NCI-H146 treated with DMSO at 0.1 percent for 48 hours (cell line): ENCODE data around the gene NDEL1.

Experiments used
- DNase-seq: peaks from one replicate; lab custom pipeline; 2025; ENCODE audit not compliant: unreplicated experiment; lab: John Stamatoyannopoulos, UW

NDEL1 gene

DNA sequence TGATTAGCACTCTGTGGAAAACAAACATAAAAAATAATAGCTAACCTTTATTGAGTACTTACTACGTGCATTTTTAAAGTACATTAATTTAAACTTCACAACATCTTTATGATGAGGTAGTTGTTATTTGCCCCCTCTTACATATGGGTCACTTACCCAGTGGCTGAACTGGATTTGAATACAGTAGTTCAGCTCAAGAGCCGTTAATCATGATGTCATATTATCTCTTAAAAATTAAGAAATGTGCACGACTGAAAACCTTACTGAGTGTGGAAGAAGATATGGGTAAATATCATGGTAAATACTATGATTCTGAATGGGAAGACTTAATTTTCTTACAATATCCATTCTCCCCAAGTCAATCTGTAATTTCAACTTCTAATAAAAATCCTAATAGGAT, 17.6 kb downstream of the NDEL1 start:
- DNase-seq = no peak

DNA sequence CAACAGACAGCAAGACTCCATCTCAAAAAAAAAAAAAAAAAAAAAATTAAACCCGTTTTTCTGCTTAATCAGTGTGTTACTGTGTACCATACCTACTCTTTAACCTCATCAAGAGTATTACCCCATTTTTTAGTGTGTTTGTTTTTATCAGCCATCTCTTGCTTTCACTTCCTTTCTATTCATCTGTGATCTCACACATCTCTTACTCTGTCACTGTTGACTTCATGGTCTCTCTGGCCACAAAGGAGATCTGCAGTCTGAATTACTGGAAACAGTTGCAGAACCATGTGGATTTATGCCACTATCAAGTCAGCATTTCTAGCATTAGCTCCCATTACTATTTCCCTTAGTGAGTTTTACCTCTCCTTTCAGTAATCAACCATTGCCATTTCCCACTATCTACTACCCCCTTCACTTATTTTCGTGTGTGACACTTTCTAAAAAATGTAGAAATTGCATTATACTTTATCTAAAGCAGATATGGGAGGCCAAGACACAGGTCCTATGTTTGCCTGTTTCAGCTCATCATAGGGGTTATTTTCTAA, 20.1 kb downstream of the NDEL1 start:
- DNase-seq = no peak

DNA sequence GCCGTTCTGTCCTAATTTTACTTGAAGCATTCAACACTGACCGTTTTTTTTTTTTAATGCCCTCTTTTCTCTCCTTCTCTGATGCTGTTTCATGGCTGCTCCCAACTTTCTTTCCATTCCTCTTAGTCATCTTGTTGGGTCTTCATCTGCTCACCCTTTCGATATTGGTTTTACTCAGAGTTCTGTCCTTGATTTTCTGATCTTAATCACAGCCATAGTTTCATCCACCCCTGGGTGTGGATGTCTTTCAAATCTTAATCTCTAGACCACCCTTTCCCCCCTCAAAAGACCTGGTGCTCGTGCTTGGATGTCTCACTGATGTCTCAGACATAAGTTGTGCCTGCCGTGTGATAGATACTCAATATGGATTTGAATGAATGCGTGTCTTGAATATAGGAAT, 22.4 kb downstream of the NDEL1 start:
- no peak for DNase-seq

DNA sequence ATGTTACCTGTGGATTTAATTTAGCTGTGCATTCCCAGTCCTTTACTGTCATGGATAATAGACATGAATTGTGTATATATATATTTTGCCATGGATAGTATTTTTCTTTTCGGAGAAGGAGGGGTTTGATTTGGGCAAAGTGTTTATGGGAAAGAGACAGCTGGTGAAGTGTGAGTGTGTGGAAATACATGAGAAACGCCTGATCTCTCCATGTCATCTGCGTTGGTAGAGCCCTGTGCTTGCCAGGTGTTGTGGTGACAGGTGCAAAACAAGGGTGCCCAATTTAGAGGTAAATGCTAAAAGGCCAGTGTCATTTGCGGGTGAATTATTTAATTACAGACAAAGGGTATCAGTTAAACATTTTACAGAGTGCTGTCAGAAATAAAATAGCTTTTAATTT, 23.4 kb downstream of the NDEL1 start:
- peak; percentile 39 for DNase-seq

DNA sequence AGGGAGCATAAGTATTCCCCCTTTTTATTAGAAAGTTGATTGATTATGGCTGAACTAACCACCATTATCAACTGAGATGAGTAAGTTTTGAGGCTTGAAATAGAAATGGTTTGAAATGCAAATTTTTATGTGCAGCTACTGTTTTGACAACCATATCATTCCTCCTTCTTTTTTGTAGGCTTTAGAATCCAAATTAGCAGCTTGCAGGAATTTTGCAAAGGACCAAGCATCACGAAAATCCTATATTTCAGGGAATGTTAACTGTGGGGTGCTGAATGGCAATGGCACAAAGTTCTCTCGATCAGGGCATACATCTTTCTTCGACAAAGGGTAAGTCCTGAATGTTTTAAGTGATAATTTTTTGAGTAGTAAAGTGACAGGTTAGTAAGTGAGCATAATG, 24.1 kb downstream of the NDEL1 start:
- DNase-seq = no peak

DNA sequence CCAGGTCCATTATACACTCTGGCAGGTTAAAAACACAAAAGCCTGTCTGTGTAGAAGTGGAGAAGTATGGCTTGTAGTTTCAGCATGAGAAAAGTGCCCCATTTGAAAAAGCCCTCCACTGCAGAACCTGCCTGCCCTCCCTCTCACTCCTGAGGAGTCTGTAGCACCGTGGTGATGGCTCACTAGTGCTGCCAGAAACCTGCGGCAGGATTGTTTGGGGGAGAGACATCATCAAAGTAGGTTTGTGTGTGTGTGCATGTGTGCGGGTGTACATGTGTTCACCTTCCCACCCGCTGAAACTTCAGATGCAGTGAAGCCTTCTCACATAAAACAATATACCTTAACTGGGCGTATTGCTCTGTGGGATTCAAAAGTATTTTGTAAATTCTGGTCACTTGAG, 26.9 kb downstream of the NDEL1 start:
- DNase-seq = no peak

DNA sequence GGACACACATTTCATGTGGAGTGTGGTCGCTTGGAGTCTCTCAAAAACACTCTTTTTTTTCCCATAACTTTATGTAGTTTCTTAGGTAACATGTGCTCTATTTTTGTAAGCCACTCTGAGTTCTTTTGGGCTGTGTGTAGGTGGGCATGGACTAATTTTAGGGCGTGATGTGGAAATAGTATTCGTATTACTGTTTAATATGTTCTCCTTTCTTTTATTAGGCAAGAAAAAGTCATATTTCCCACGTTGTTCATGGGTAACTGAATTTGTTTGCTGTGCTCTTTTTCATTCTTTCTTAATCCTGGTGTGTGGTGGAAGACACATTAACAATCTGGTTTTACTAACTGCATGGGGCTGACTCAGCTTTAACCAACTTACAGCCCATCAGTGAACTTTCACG, 27.4 kb downstream of the NDEL1 start:
- DNase-seq = no peak

DNA sequence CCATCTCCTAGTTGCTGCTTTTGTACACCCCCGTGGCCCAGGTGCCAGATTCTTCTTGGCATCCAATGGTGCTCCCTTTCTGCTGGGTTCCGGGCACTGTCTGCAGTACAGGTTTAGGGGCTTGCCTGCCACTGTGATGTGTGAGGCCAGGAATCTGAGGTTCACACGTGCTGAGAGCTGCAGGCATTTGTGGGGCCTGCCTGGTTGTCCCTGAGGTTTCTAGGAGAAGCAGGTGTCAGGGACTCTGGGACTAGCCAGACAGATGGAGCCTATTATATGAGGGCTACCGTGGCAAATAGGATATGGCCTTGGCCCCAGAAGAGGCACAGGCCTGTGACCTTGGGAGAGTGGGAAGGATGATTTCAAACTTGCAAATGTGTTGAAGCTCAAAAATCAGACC, 29.3 kb downstream of the NDEL1 start:
- DNase-seq = no peak

DNA sequence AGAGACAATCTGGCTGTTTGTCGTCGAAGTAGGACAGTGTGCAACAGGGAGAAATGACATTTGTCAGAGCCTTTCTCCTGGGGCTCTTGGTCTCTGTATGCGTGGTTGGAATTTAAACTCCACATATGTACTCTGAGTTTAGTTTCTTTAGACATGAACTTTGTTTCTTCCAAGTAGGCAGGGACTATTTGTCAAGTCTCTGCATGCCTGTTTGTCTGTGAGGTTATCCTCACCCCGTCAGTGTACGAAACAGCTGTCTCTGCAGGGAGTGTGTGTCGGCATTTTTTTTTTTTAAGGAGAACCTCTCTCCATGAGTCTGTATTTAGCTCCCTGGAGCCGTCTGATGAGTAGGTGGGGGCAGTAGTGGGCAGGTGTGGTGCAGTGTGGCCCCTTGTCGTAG, 29.7 kb downstream of the NDEL1 start:
- no peak for DNase-seq

DNA sequence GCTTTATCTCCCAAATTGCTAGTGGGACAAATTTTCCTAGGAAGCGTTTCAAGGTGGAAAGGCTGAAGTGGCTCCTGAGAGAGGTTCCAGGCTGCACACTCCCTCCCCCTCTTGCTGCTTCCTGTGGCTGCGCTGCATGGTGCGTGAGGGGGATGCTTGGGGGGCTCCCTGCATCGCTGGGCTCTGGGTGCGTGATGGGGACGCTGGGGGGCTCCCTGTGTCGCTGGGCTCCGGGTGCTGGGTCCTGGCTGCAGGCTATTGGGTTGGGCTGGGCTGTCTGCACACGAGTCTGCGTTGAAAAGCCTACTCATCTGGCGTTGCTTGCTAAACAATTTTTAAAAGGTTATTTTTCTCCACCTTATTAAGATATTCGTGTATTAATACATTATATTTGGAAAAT, 30.1 kb downstream of the NDEL1 start:
- no peak for DNase-seq

DNA sequence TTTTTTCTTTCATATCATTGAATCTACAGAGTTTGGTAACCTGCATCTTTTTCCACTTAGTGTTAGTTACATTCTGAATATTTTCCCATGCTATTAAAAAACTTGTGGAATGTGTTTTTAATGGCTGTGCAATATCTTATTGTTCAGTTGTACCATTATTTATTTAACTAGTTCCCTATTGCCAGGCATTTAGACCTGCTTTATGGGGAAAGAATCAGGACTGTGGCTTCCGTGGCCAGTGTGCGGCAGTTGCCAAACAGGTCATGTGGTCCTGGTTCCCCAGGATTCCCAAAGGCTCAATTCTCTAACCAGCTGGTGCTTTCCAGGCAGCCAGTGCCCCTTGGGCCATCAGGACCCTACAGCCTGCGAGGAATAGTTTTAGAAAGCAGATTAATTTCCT, 30.8 kb downstream of the NDEL1 start:
- no peak for DNase-seq

DNA sequence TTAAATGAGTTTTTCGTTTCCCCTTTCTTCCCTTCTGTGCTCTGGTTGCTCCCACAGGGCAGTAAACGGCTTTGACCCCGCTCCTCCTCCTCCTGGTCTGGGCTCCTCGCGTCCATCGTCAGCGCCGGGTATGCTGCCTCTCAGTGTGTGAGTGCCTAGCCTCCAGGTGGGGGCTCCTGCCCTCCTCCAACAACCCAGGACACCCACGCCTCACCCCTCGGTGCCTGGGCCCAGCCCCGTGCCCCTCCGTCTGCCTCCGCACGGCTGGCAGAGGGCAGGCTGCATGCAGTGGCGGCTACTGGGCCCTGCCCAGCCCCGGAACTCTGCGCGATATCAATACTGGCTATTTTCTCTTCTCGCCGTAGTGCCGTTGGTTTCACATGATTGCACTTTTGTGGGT, 31.2 kb downstream of the NDEL1 start:
- DNase-seq = no peak

DNA sequence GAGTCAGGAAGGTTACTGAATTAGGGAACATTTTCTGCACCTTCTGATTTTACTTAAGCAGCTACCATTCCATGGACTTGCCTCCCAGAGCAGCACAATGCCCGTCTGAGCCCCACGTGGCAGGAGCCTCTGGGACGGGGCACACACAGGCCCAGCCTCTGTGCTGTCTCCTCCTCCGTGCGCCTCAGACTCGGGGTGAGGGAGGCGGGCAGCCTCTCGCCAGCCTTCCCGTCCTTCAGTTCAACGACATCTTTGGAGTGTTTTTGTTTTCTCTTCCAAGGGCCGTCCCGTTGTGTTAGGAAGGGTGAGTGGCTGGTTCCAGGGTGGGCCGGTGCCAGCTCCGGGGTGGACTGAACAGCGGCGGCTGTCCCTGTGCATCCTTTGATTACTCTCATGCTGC, 31.8 kb downstream of the NDEL1 start:
- DNase-seq = no peak

DNA sequence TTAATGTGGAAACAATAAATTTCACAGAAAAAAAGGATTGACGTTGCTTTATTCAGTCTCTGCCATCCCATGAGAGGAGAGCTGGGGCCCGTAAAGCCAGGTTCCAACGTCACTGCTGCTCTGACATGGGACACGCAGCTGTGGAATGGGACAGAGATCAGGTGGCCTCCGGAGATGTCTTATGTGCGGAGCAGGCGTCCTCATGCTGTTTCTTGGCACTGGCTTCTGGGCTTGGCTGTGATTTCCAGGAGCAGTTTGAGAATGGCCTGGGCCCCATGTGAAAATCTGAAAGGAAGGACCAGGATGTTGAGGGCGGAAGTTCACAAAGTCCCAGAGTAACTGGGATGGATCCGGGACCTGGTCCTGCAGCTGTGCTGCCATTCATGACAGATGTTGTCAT, 32.4 kb downstream of the NDEL1 start:
- DNase-seq = no peak

DNA sequence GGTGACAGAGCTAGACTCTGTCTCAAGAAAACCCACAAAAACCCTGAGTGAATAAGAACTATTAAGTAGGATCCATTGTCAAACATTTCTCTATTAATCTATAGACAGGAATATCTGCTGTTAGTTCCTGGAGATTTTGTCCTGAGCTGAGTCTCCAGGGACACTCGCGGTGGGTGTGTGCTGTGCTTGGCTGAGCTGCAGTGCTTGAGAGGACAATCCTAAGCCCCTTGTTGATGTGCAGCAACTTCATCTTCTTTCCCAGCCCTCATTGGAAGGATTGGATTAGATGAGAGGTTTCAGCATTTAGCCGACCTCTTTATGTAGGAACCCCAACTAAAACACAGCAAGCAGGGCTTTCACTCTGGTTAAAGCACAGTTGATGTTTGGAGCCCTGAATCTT, 33.3 kb downstream of the NDEL1 start:
- DNase-seq = no peak

DNA sequence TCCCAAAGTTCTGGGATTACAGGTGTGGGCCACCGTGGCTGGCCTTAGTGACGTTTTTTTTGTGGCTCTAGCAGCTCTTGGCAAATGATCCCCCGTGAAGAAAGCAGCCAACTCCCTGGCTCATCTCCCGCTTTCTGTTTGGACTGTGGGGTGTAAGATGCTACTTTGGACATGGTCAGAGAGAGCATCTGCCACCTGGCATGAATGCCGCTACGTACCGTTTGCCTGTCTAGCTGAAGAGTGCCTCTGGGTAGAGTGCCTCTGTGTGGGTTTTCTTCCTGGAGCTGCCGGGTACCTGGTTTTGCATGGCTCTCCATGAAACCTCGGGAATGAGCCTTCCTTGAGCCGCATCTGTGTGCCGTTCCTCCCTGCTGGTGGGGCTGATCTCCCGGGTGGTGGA, 34.3 kb downstream of the NDEL1 start:
- no peak for DNase-seq

DNA sequence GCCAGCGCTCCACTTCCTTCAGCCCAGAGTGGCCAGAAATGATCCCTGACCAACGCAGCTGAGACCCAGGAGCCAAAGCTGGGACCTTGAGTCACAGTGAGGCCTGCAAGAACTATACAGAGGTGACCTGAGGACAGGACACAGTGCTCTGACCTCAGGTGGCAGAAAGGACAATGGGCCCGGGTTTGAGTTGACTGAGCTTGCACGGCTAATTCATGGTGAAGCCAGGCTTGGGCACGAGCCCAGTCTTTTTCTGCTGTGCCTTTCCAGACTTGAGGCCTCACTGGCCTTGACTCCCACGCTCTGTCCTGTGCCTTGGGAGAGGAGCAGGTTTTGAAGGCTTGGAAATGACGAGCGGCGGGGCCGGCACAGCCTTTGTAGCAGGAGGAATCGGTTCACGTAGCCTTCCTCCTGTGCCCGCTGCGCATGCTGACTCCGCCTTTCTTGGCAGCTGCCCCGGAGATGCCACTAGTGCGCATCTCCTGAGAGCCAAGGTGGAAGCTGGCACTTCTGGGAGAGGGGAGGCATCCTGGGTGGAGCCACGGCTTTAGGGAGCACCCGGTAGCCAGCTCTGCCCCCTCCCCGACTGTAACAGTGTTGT, 34.9 kb downstream of the NDEL1 start:
- no peak for DNase-seq

DNA sequence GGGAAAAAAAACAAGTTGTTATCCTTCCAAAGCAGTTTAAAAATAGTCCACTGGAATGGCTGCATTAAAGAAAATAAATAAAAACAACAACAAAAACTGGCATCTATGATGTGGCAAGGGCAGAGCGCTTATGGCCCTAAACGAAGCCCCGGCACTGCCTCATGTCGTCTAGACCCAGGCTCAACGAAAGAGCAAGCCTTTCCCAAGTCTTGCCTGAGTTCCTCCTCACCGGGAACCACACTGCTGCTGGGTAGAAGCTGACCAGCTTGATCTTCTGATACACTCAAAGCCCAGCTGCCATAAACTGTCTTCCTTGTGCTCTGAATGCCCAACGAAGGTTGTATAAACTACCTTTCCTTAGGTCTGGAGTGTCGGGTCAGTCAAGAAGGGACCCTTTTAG, 37.0 kb downstream of the NDEL1 start:
- no peak for DNase-seq

DNA sequence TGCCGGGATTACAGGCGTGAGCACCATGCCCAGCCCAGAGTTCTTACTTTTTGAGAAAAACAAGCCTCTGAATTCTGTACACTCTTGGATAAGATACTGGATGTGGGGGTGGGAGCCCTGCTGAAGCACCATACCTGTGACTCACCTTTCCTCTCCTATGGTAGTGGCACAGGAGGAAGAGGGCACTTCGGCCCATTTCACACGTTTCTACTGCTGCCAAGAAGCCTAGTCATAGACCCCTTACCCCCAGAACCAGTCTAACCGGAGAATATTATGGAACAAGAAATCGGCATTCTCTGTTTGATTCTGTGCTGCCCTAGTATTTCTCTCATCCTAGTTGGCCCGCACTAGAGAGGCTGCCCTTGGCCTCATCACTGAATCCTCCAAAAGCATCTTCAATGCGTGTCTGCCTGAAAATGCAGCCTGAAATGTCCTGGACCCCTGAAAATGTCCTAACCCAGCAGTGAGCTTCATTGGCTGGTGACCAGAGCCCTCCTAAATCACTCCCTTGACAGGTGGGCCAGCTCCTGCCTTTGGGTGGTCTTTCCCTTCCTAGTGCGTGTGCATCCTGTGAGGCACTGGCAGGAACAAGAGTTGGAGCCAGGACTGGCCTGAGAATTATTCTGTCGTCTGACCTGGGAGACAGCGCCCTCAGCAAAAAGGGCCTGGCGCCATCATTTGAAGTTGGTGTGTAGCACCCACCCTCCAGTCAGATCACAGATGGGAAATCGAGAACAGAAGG, 37.9 kb downstream of the NDEL1 start:
- no peak for DNase-seq

DNA sequence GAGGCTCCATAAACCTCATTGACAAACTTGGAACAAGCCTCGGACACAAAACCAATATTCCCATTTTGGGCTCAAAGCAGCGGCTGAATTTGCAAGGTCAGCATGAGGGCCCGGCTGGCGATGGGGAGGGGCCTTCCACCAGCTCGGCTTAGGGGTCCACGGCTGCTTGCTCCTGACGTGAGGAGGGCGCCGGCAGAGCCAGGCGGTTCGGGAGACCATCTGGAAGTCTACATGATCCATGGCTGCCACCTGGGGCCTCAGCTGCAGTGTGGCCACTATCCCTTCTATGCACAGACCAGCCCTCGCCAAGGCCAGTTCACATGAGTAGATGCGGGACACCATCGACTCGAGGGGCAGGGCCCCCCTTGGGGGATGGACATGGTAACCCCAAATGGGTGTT, 39.1 kb downstream of the NDEL1 start:
- no peak for DNase-seq

DNA sequence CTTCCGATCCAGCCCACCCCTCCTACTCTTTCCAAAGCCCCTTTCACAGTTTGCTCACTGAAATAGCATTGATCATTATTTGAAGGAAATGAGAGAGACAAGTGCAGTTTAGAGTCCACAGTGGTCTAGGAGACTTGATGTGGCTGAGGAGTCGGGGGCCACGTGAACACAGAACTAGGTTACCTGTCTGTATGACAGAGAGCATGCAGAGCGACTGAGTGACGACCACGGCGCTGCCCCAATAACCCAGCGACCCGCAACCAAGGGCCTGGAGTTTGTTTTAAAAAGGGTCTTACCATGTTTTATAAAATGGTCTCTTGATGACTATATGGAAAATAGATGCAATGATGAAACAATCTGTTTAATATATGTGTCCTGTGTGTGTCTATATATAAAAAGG, 39.5 kb downstream of the NDEL1 start:
- DNase-seq = no peak

DNA sequence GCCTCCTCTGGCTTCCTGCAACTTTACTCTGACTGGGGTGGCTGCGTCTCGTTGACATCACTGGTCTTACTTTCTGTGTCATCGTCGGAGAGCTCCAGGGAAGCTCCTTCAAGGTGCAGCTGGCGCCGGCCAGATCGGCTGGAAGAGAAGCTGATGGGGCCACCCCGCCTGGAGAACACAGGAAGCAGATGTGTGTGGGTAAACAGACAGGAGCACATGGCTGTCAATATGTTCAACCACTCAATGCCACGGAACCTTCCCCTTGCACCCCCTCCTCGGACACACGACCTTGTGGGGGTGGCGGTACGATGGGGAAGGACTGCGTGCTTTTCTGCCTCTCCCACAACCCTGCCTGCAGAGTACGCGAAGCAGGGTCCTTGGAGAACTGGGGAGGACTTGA, 40.1 kb downstream of the NDEL1 start:
- DNase-seq = no peak

DNA sequence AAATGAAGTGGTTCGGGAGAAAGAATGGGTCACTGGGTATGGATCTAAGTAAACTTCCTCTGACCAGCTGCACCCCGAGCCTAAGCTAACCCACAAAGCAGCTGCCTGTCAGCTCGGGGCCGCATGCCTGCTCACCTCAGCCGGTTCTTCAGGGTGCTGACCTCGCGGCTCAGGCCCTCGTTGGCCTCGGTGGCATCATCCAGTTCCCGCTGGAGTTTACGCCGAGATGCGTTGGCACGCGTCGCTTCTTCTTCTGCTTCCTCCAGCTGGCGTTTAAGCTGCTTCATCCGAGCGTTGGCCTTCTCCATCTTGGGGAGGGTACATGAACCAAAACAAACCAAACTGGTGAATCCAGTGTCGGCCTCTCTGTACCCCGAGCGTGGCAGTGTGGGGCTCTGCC, 41.1 kb downstream of the NDEL1 start:
- no peak for DNase-seq
